IPS-18c (cell line): ENCODE measurements around the gene CD177.
A peak's percentile ranks its signal among the peaks of the same experiment; 100 is the strongest.
"Not testable (repeated sequence)": the region's sequence is repeated elsewhere in the genome, so short reads cannot be mapped to it uniquely, and the experiment has no call there.

Experiments
- H3K4me3 ChIP-seq: 2 replicates; pipeline ENCODE4 v1.7.0; 2013; ENCODE audit warnings: low read depth, mild to moderate bottlenecking, low read length, moderate library complexity; ENCODE audit not compliant: insufficient read depth
- H3K9me3 ChIP-seq: one replicate; pipeline ENCODE4 v1.6.1; 2013; ENCODE audit warnings: mild to moderate bottlenecking, low read length, moderate library complexity; ENCODE audit not compliant: control insufficient read depth, insufficient read depth

Gene CD177

GRCh38 chr19:43329989-43330388 lies 23.5 kb upstream of the CD177 start:
- H3K4me3 ChIP-seq = no peak overlapping the region
- H3K9me3 ChIP-seq = peaks cover 5% of the 10 kb centered on the region

GRCh38 chr19:43330726-43331434 lies 22.6 kb upstream of the CD177 start:
- Histone ChIP-seq H3K9me3 (peaks cover 5% of the 10 kb centered on the region), H3K4me3 (no peak overlapping the region)

- Histone ChIP-seq H3K4me3 (no peak overlapping the region), H3K9me3 (peaks cover 5% of the 10 kb centered on the region)
Observed at GRCh38 chr19:43331435-43332010, 22.0 kb upstream of the CD177 start.

GRCh38 chr19:43332058-43332922 lies 21.2 kb upstream of the CD177 start:
- H3K9me3 ChIP-seq = peaks cover 5% of the 10 kb centered on the region

GRCh38 chr19:43336508-43336907 lies 17.0 kb upstream of the CD177 start:
- not testable (repeated sequence) for H3K9me3 ChIP-seq, H3K4me3 ChIP-seq

More at GRCh38 chr19:43332058-43332922, 21.2 kb upstream of the CD177 start:
- no peak overlapping the region; the same call in 1 of the 2 replicates for H3K4me3 ChIP-seq

- no peaks in the 10 kb centered on the region for H3K9me3 ChIP-seq
- H3K4me3 ChIP-seq = no peak overlapping the region
Observed at GRCh38 chr19:43337737-43338136, 15.7 kb upstream of the CD177 start.

- no peak overlapping the region for H3K4me3 ChIP-seq
- H3K9me3 ChIP-seq = no peaks in the 10 kb centered on the region
Observed at GRCh38 chr19:43338530-43338929, 15.0 kb upstream of the CD177 start.

- not testable (repeated sequence) for H3K9me3 ChIP-seq, H3K4me3 ChIP-seq
Observed at GRCh38 chr19:43339243-43339930, 14.1 kb upstream of the CD177 start.

- not testable (repeated sequence) for H3K9me3 ChIP-seq, H3K4me3 ChIP-seq
Observed at GRCh38 chr19:43340101-43340500, 13.4 kb upstream of the CD177 start.

- not testable (repeated sequence) for H3K4me3 ChIP-seq, H3K9me3 ChIP-seq
Observed at GRCh38 chr19:43341098-43341497, 12.4 kb upstream of the CD177 start.

GRCh38 chr19:43342104-43342503 lies 11.4 kb upstream of the CD177 start:
- H3K9me3 ChIP-seq, H3K4me3 ChIP-seq: not testable (repeated sequence)

GRCh38 chr19:43344347-43344925 lies 9.1 kb upstream of the CD177 start:
- not testable (repeated sequence) for H3K9me3 ChIP-seq, H3K4me3 ChIP-seq

- not testable (repeated sequence) for H3K9me3 ChIP-seq, H3K4me3 ChIP-seq
Observed at GRCh38 chr19:43349813-43350212, 3.7 kb upstream of the CD177 start.

- no peak overlapping the region for H3K4me3 ChIP-seq
Observed at GRCh38 chr19:43351998-43352746, 1.3 kb upstream of the CD177 start.

GRCh38 chr19:43354305-43354627 lies 780 bp downstream of the CD177 start:
- peak overlapping the region; percentile 78 for H3K4me3 ChIP-seq
- no peaks in the 10 kb centered on the region for H3K9me3 ChIP-seq

More at GRCh38 chr19:43351998-43352746, 1.3 kb upstream of the CD177 start:
- peaks cover 3% of the 10 kb centered on the region for H3K9me3 ChIP-seq

- not testable (repeated sequence) for H3K9me3 ChIP-seq, H3K4me3 ChIP-seq
Observed at GRCh38 chr19:43356749-43357148, 3.3 kb downstream of the CD177 start.

GRCh38 chr19:43362179-43362578 lies 8.7 kb downstream of the CD177 start:
- H3K9me3 ChIP-seq = no peaks in the 10 kb centered on the region
- H3K4me3 ChIP-seq = no peak overlapping the region
